NCI-H187 treated with DMSO at 0.1 percent for 48 hours (cell line): ENCODE measurements around the gene CADM4.
A peak's percentile ranks its signal among the peaks of the same experiment; 100 is the strongest.

Experiments
- DNase-seq: peaks from one replicate; lab custom pipeline; 2025; lab: John Stamatoyannopoulos, UW

The CADM4 gene

GRCh38 chr19:43582495-43582894, 57.2 kb downstream of the CADM4 start:
- DNase-seq = no peak

DNA sequence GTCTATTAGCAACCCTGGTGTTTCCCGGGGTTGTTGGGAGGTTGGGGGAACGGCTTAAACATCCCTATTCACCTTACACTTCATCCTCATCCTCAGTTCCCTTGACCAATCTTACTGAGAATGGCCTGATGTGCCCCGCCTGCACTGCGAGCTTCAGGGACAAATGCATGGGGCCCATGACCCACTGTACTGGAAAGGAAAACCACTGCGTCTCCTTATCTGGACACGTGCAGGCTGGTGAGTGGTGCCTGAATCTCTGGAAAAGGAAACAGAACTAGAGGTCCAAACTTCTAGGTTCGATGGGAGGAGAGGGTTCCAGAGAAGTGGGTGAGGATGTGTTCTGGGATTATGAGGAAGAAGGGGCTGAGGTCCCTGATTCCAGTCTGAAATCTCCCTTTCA, 58.2 kb downstream of the CADM4 start:
- no peak for DNase-seq

DNA sequence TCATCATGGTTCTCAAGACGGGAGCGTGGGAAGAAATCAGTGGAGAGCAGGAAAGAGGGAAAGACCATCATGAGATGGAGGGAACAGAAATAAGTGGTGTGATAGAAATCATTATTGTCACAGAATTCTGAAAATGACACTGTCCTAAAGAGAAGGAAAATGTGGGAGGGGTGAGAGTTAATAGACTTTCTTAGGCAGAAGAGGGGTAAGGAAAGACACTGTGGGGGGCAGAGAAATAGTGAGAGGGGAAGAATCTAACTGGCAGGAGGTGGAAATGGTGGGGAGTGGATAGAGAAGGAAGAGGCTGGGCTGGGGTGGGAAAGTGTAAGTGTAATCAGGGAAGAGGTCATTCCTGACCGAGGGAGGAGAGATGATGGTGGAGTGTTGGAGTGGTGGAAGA, 60.9 kb downstream of the CADM4 start:
- no peak for DNase-seq

DNA sequence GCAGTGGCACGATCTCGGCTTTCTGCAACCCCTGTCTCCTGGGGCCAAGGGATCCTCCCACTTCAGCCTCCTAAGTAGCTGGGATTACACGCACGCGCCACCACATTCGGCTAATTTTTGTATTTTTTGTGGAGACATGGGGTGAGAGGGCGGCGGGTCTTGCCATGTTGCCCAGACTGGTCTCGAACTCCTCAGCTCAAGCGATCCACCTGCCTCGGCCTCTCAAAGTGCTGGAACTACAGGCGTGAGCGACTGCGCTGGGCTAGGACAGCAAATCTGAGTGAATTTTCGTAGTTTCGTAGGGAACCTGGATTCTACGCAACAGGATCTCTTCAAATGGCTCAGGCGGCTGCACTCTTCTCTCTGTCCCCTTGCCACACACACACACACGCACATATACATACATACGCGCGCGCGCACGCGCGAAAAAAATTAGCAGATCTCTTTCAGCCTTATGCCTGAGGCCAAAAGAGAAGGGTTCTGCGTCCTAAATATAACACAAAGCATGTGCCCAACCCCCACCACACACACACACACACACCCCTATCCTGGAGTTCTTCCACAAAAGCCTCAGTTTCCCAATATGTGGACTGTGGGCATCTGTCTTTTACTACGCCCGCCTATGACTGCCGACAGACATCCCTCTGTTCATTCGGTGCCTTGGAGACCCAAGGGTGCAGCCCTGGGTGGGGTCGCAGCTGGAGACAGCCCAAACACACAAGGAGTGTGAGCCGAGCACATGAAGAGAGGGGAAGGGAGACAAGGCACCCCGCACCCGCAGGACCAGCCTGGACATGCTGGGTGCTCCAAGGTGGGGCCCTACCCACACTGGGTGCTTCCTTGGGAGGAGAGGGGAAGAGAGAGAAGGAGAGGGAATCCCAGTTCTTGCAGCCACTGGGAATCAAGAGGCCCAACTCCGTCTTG, 63.4 kb downstream of the CADM4 start:
- DNase-seq = no peak

DNA sequence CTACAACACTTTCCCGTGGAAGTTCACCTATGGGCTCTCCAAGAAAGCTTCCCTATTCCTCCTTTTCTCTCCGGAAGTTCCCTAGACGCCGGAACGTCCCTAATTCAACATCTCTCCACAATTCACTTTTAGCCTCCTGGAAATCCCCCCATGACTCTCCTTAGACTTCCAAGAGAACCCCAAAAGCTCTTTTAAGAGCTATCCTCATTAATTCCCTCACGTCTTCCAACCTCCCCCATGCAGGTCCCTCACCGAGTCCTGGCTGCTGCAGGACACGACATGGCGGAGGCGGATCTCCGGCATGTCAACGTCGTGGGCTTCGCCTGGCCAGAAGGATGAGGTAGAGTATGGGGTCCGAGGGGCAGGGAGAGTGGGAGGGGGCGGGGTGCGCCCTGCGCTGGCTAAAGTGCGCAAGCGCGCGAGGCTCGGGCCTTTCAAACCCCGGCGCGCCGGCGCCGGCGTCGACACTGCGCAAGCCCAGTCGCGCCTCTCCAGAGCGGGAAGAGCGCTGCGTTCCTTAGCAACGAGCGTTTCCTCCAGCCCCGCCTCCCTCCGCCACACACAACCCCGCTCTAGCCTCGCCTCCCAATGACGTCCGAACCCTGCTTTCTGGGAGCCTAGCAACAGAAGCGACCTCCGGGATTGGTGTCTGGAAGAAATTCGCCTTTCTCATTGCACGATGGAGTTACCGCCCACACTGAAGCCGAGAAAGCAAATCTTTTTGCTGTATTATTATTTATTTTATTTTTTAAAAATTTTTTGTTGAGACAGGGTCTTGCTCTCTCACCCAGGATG, 64.3 kb downstream of the CADM4 start, which contains the start of the genes PINLYP and XRCC1:
PINLYP (plus strand) TSS at position 646 of the 795 bp plus-strand sequence. CDS start 1,391 bp downstream, outside the sequence.
XRCC1 (minus strand) TSS at position 372 of the 795 bp plus-strand sequence; CDS start at position 303, 69 bp downstream.
- peak; percentile 99 for DNase-seq

- DNase-seq = no peak
These were observed 65.1 kb downstream of the CADM4 start for GRCh38 chr19:43574424-43575155.
